Stimulated activated CD8-positive, alpha-beta memory T cell treated with anti-CD3 and anti-CD28 coated beads, Interleukin-15, amount 100 ng/mL, for 48 hours (primary cell): Measurements from ENCODE around the gene PITPNM1.
"Not testable (repeated sequence)": the region's sequence is repeated elsewhere in the genome, so short reads cannot be mapped to it uniquely, and the experiment has no call there.

Experiments used
- DNase-seq, 2 donors: peaks; one replicate each; pipeline ENCODE4 v3.0.0-alpha.2; 2020; ENCODE audit warnings: low read depth in 2 of 2

Gene PITPNM1

GRCh38 chr11:67489885-67490726, 15.1 kb downstream of the PITPNM1 start:
- no peak for DNase-seq

GRCh38 chr11:67489203-67489884, 15.8 kb downstream of the PITPNM1 start:
- no peak for DNase-seq

- DNase-seq = peak in 1 of 2 donors; percentile 56
Measured at GRCh38 chr11:67486481-67487195, 18.5 kb downstream of the PITPNM1 start.

- peak in 1 of 2 donors; percentile 70 for DNase-seq
Measured at GRCh38 chr11:67485873-67486361, 19.2 kb downstream of the PITPNM1 start.

- DNase-seq = peak; percentile 76 to 78
Measured at GRCh38 chr11:67484847-67485311, 20.3 kb downstream of the PITPNM1 start.

- no peak for DNase-seq
Measured at GRCh38 chr11:67483831-67484665, 21.1 kb downstream of the PITPNM1 start.

GRCh38 chr11:67482827-67483798, 22.1 kb downstream of the PITPNM1 start, which contains the start of gene AIP:
Gene AIP (plus strand): TSS chr11:67483026. CDS start chr11:67483159, 133 bp downstream.
- DNase-seq = peak; percentile 91 to 96

- no peak for DNase-seq
Measured at GRCh38 chr11:67482275-67482826, 22.8 kb downstream of the PITPNM1 start.

- DNase-seq = not testable (repeated sequence)
Measured at GRCh38 chr11:67477344-67478050, 27.7 kb downstream of the PITPNM1 start.

GRCh38 chr11:67476692-67477091, 28.5 kb downstream of the PITPNM1 start:
- not testable (repeated sequence) for DNase-seq

- no peak for DNase-seq
Measured at GRCh38 chr11:67472882-67473281, 32.3 kb downstream of the PITPNM1 start.

- DNase-seq = no peak
Measured at GRCh38 chr11:67470337-67471002, 34.7 kb downstream of the PITPNM1 start.

- DNase-seq = no peak
Measured at GRCh38 chr11:67469508-67469811, 35.7 kb downstream of the PITPNM1 start.

- DNase-seq = peak; percentile 88 to 89
Measured at GRCh38 chr11:67468759-67469507, 36.2 kb downstream of the PITPNM1 start, which contains the start of gene TMEM134. Gene TMEM134 (minus strand): TSS chr11:67469251. CDS start chr11:67469192, 59 bp downstream.

GRCh38 chr11:67468456-67468758, 36.8 kb downstream of the PITPNM1 start:
- DNase-seq = no peak

GRCh38 chr11:67468056-67468455, 37.1 kb downstream of the PITPNM1 start:
- DNase-seq = no peak

GRCh38 chr11:67466962-67467771, 38.0 kb downstream of the PITPNM1 start:
- no peak for DNase-seq
